T-helper 17 cell (primary cell): ENCODE measurements around the gene TMEM217. TPM values are rescaled to one million over a fixed set of nuclear protein-coding genes. Genes with fewer than 3 reads are reported as not detected.

Experiments used
- ATAC-seq: fragments of 150-1000 bp; cut with Tn5 transposase; 2 replicates; pipeline ENCODE4 v1.10.0; 2021; ENCODE audit warnings: mild to moderate bottlenecking, moderate library complexity
- DNase-seq, 3 donors: peaks; one replicate each; pipeline versions ENCODE4 v3.0.0 to v3.0.0-alpha.2; 2020 to 2021
- H3K9me3 ChIP-seq: one replicate; pipeline ENCODE4 v1.7.0; 2013; ENCODE audit warnings: low read length, mild to moderate bottlenecking; ENCODE audit not compliant: control insufficient read depth, poor library complexity, severe bottlenecking
- H3K27ac Mint-ChIP-seq: one replicate; pipeline ENCODE4 v1.8.0; 2022; ENCODE audit warnings: mild to moderate bottlenecking, moderate library complexity, mixed read lengths
- H3K27me3 Mint-ChIP-seq: one replicate; pipeline ENCODE4 v1.8.0; 2022; ENCODE audit warnings: mixed read lengths
- H3K36me3 Mint-ChIP-seq: one replicate; pipeline ENCODE4 v1.8.0; 2022; ENCODE audit warnings: low read depth, mixed read lengths
- H3K4me1 Mint-ChIP-seq: one replicate; pipeline ENCODE4 v1.8.0; 2022; ENCODE audit warnings: mild to moderate bottlenecking, mixed read lengths
- H3K4me3 Mint-ChIP-seq: one replicate; pipeline ENCODE4 v1.8.0; 2022; ENCODE audit warnings: mild to moderate bottlenecking, moderate library complexity, mixed read lengths
- total RNA-seq, 4 donors: library from RNA in 2 of 4; stranded (reverse) in 2 of 4; gene quantifications; one replicate each; pipeline ENCODE4 v1.2.3 and lab custom pipeline; 2022 to 2026

TMEM217 gene
- total RNA-seq, 2 donors from 2014 or later: 0.37 to 2.0 TPM

DNA sequence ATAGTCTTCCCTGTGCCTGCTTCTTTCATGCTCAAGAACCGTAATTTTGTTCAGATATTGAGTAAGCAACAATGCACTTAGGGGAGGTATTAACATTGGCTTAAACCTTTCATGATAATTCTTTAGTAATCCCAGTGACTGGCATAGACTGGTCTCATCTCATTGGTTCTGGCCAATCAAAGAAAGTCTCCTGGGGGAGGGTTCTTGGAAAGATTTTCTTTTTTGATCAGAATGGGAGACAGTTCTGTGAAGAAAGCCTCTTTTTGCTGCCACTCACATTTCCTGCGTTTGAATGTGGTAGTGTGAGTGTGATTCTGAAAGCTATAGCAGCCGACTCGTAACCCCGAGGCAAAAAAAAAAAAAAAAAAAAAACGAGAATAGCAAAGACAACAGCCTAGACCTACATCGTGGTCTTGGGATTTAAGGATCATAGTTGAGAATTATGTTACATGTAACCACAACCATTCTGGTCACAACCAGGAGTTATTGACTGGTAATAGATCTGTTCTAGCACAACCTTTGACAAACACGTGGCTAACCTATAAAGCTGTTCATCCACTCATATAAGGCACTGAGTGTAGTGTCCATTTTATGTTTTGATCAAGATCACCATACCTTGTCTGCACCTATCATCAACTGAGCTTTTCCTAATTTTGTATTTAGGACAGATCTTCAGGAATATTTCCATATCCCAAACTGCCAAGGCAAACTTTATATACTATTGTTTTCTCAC, 15.1 kb upstream of the TMEM217 start:
- Mint-ChIP-seq H3K4me1 (peaks cover 38% of the 10 kb centered on the region), H3K27ac (no peak overlapping the region), H3K27me3 (no peaks in the 10 kb centered on the region), H3K36me3 (peaks cover 6% of the 10 kb centered on the region), H3K4me3 (peak overlapping the region; percentile 50)
- ATAC-seq: peak; percentile 37
- no peaks in the 10 kb centered on the region for H3K9me3 ChIP-seq
- DNase-seq: no peak

DNA sequence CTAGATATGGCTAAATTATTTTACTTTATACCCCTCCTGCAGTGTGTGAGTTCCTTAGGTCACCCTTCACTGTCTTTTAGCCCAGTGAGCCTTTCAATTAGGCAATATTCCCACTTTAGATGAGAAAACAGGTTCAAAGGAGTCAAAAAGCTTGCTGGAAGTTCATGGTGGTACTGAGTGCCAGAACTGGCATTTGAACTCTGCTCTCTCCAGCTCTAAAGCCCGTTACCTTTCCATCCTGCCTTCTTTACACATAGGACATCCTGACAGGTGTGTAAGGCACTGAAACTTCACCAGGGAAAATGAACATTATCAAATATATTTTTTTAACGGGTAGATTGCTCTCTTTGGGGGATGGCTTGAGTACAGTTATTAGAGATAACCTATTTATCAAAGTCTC, 11.2 kb upstream of the TMEM217 start:
- no peak overlapping the region for H3K27ac Mint-ChIP-seq
- no peak for DNase-seq
- H3K4me1 Mint-ChIP-seq: peaks cover 41% of the 10 kb centered on the region
- H3K9me3 ChIP-seq: no peaks in the 10 kb centered on the region
- H3K36me3 Mint-ChIP-seq: peaks cover 6% of the 10 kb centered on the region
- H3K27me3 Mint-ChIP-seq: no peaks in the 10 kb centered on the region
- no peak overlapping the region for H3K4me3 Mint-ChIP-seq
- no peak for ATAC-seq

DNA sequence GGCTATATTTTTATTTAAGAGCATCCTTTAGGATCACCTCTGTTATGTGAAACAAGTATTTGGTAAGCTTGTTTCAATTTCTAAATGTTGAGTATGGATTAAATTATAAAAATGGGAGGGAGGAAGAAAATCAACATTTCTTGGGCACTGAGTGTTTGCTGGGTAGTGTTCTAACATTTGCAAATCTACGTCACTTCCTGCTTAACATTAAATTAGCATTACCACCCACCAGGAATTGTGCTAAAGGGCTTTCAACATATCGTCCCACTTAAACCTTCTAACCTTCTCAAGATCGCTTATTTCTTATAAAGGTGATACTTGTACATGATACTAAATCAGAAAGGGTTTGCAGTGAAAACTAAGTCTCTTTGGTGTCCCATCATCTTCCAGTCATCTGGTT, 7.9 kb upstream of the TMEM217 start:
- Mint-ChIP-seq H3K27ac (no peak overlapping the region), H3K4me3 (no peak overlapping the region), H3K27me3 (no peaks in the 10 kb centered on the region), H3K36me3 (peaks cover 6% of the 10 kb centered on the region), H3K4me1 (peaks cover 37% of the 10 kb centered on the region)
- H3K9me3 ChIP-seq: no peaks in the 10 kb centered on the region
- ATAC-seq (no peak), DNase-seq (no peak)

GRCh38 chr6:37265001-37265400, 7.1 kb upstream of the TMEM217 start:
- no peak for DNase-seq
- Mint-ChIP-seq H3K4me1 (peaks cover 36% of the 10 kb centered on the region), H3K27me3 (no peaks in the 10 kb centered on the region), H3K4me3 (no peak overlapping the region), H3K27ac (no peak overlapping the region), H3K36me3 (peaks cover 3% of the 10 kb centered on the region)
- no peak for ATAC-seq
- no peaks in the 10 kb centered on the region for H3K9me3 ChIP-seq

DNA sequence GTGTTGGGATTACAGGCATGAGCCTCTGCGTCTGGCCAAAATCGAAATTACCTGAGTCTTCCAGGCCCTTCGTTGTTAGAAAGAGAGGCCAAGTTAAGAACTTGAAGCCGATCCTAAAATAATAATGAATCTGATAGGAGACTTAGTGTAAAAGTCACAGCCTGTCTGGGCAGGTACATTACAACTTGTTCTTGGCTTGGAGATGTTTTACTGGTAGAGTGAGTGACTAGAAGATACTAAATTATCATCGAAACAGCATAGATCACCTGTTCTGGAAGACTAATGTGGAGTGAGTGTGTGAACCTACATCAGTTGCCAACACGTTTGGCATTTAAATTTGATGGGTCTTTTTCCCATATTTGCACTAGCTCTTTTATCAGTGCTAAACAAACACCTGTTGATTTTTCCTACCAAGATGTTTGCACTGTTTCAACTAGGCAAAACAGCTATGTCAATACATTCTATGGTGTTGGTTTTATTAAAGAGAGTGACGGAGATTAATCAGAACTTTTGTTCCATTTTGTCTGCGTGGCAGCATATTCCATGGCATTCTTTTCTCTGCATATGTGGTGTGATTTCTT, 4.6 kb upstream of the TMEM217 start:
- no peak overlapping the region for H3K27ac Mint-ChIP-seq
- H3K4me3 Mint-ChIP-seq: no peak overlapping the region
- no peaks in the 10 kb centered on the region for H3K36me3 Mint-ChIP-seq
- no peaks in the 10 kb centered on the region for H3K9me3 ChIP-seq
- H3K4me1 Mint-ChIP-seq: peaks cover 37% of the 10 kb centered on the region
- no peak for ATAC-seq
- DNase-seq: no peak
- H3K27me3 Mint-ChIP-seq: no peaks in the 10 kb centered on the region

GRCh38 chr6:37261198-37261597, 3.3 kb upstream of the TMEM217 start:
- Mint-ChIP-seq H3K4me1 (peaks cover 43% of the 10 kb centered on the region), H3K4me3 (no peak overlapping the region), H3K27me3 (no peaks in the 10 kb centered on the region), H3K36me3 (no peaks in the 10 kb centered on the region), H3K27ac (peak overlapping the region; percentile 72)
- no peak for DNase-seq
- no peaks in the 10 kb centered on the region for H3K9me3 ChIP-seq
- ATAC-seq: no peak

DNA sequence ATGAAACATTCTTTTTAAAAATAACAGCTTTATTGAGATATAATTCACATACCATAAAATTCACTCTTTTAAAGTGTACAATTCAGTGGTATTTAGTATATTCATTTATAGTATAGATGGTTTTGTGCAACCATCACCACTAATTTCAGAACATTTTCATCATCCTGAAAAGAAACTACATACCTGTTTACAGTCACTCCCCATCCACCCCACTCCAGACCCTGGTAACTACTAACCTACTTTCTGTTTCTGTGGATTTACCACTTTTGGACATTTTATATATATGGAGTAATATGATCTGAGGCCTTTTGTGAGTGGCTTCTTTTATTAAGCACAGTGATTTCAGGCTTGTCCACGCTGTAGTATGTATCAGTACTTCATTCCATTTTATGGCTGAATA, 2.5 kb upstream of the TMEM217 start:
- DNase-seq: no peak
- no peaks in the 10 kb centered on the region for H3K9me3 ChIP-seq
- ATAC-seq: no peak
- H3K4me1 Mint-ChIP-seq: peaks cover 42% of the 10 kb centered on the region
- H3K36me3 Mint-ChIP-seq: no peaks in the 10 kb centered on the region
- H3K27ac Mint-ChIP-seq: peak overlapping the region; percentile 96
- no peaks in the 10 kb centered on the region for H3K27me3 Mint-ChIP-seq
- H3K4me3 Mint-ChIP-seq: no peak overlapping the region

GRCh38 chr6:37260040-37260439, 2.1 kb upstream of the TMEM217 start:
- no peaks in the 10 kb centered on the region for H3K36me3 Mint-ChIP-seq
- peak overlapping the region; percentile 31 for H3K4me3 Mint-ChIP-seq
- no peak for ATAC-seq
- H3K9me3 ChIP-seq: no peaks in the 10 kb centered on the region
- no peak for DNase-seq
- peaks cover 3% of the 10 kb centered on the region for H3K27me3 Mint-ChIP-seq
- peak overlapping the region; percentile 96 for H3K27ac Mint-ChIP-seq
- peaks cover 38% of the 10 kb centered on the region for H3K4me1 Mint-ChIP-seq

- Mint-ChIP-seq H3K4me1 (peaks cover 32% of the 10 kb centered on the region), H3K4me3 (peak overlapping the region; percentile 82), H3K36me3 (no peaks in the 10 kb centered on the region), H3K27ac (peak overlapping the region; percentile 96), H3K27me3 (peaks cover 6% of the 10 kb centered on the region)
- DNase-seq (peak in 1 of 3 donors; percentile 17), ATAC-seq (peak; percentile 62)
- no peaks in the 10 kb centered on the region for H3K9me3 ChIP-seq
Measured at GRCh38 chr6:37259191-37259590, 1.2 kb upstream of the TMEM217 start.

DNA sequence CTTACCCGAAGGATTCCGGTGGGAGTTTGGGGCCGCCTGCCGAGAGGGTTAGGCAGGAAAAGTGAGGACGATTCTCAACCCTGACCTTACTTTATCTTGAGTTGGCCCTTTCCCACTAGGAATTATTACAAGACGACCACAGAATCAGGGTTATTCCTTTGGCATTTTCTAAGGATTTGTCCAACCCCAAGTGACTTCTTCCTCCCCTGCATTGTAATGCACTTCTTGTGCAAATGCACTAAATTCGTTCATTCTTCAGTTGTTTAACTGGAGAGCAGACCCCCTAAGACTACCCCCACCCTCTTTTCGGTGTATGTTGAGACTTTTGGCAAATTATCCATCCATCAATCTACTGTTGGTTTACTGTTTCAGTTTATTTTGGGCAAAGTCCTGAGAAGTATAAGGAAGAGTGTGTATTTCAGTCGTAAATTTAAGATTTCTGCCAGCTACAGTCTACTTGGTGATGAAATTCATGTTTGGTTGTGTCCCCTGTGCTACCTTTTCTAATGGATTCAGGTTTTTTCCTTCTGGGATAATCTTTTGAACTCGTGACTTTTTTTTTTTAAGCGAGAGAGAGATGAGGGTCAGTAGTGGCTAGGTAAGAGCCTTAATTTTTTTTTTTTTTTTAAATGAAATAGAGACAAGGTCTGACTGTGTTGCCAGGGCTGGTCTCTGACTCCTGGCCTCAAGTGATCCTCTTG, 611 bp upstream of the TMEM217 start:
- ATAC-seq (no peak), DNase-seq (no peak)
- Mint-ChIP-seq H3K27me3 (peaks cover 11% of the 10 kb centered on the region), H3K27ac (peak overlapping the region; percentile 96), H3K4me3 (peak overlapping the region; percentile 97), H3K4me1 (peaks cover 32% of the 10 kb centered on the region), H3K36me3 (peaks cover under 1% of the 10 kb centered on the region)
- no peaks in the 10 kb centered on the region for H3K9me3 ChIP-seq

DNA sequence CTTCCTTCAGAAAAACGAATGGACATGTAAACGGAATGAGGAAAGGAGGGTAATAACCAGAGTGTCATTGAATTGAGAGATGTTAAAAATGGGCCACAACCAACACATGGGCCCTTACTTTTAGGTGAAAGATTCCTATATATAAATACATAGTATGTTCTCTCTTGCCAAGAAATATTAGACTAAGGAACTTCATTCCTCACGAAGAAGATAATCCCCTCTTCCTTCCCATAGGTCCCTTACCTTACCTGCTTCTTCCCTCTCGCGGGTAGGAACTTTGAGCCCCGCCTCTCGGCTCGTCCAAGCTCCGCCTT, 667 bp downstream of the TMEM217 start:
- H3K4me3 Mint-ChIP-seq: peak overlapping the region; percentile 97
- peaks cover 21% of the 10 kb centered on the region for H3K4me1 Mint-ChIP-seq
- peak overlapping the region; percentile 96 for H3K27ac Mint-ChIP-seq
- no peak for DNase-seq
- ATAC-seq: no peak
- H3K27me3 Mint-ChIP-seq: peaks cover 18% of the 10 kb centered on the region
- H3K9me3 ChIP-seq: no peaks in the 10 kb centered on the region
- peaks cover 2% of the 10 kb centered on the region for H3K36me3 Mint-ChIP-seq

DNA sequence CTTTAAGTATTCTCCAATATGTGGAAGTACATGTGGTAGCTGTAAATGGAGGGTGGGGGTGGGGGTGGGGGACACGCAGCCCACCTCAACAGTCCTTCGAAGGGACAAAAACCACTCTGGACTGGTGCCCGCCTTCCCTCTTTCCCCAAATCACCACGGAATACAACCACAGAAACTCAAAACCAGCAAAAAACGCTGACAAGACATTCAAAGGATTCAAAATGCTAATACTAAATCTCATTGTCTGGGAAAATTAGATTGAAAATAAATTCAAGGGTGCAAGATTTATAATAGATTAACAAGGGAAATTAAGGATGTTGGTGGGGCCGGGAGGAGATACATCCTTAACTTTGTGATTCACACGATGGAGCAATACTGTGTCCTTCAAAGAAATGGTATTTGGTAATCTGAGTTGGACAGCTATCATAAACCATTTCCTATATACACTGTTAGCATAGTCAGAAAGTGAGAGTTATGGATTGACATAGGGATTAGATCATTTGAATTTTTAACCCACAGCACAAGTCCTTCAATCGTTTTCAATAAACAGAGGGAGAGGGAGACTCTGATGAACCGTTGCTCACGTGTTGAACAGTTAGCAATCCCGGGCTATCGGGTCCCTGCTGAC, 1.1 kb downstream of the TMEM217 start:
- DNase-seq: no peak

DNA sequence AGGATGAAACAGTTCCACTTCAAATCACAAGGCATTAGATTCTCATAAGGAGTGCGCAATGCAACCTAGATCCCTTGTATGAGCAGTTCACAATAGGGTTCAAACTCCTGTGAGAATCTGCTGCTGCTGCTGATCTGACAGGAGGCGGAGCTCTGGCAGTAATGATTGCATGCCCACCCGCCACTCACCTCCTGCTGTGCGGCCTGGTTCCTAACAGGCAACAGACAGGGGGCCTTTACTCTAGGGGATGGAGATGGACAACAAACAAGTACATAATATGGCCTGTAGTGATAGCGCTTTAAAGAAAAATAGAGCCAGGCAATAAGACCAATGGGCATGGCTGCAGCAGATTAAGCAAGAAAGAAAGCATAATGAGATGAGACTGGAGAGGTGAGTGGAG, 3.1 kb downstream of the TMEM217 start:
- Mint-ChIP-seq H3K4me1 (peaks cover 19% of the 10 kb centered on the region), H3K27ac (peak overlapping the region; percentile 35), H3K36me3 (peaks cover 2% of the 10 kb centered on the region), H3K27me3 (peaks cover 28% of the 10 kb centered on the region), H3K4me3 (no peak overlapping the region)
- ATAC-seq (no peak), DNase-seq (no peak)
- H3K9me3 ChIP-seq: no peaks in the 10 kb centered on the region

More for the DNA sequence above, 1.1 kb downstream of the TMEM217 start:
- ATAC-seq: no peak
- no peak overlapping the region for H3K4me3 Mint-ChIP-seq
- peak overlapping the region; percentile 96 for H3K27ac Mint-ChIP-seq
- H3K27me3 Mint-ChIP-seq: peaks cover 18% of the 10 kb centered on the region
- H3K9me3 ChIP-seq: no peaks in the 10 kb centered on the region
- H3K36me3 Mint-ChIP-seq: peaks cover 2% of the 10 kb centered on the region
- H3K4me1 Mint-ChIP-seq: peaks cover 21% of the 10 kb centered on the region
